ENCODE results near the gene KREMEN1.

The KREMEN1 gene

GRCh38 chr22:29050457-29050856 is 22.4 kb upstream of the KREMEN1 start:
- DNase-seq (ENCODE audit: low read depth): no peak
- TF ChIP-seq, protein P1, sequence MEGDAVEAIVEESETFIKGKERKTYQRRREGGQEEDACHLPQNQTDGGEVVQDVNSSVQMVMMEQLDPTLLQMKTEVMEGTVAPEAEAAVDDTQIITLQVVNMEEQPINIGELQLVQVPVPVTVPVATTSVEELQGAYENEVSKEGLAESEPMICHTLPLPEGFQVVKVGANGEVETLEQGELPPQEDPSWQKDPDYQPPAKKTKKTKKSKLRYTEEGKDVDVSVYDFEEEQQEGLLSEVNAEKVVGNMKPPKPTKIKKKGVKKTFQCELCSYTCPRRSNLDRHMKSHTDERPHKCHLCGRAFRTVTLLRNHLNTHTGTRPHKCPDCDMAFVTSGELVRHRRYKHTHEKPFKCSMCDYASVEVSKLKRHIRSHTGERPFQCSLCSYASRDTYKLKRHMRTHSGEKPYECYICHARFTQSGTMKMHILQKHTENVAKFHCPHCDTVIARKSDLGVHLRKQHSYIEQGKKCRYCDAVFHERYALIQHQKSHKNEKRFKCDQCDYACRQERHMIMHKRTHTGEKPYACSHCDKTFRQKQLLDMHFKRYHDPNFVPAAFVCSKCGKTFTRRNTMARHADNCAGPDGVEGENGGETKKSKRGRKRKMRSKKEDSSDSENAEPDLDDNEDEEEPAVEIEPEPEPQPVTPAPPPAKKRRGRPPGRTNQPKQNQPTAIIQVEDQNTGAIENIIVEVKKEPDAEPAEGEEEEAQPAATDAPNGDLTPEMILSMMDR (IDR thresholded peaks at IDR 0.05; ENCODE audit: control insufficient read depth, insufficient read depth, low read depth, low read length, missing control alignments): no peak
- no peak overlapping the region for H3K4me3 ChIP-seq (ENCODE audit: control insufficient read depth, low read depth, low read length)

GRCh38 chr22:29053048-29053702 is 19.7 kb upstream of the KREMEN1 start:
- DNase-seq (ENCODE audit: low read depth): no peak
- TF ChIP-seq, protein P1 (IDR thresholded peaks at IDR 0.05; ENCODE audit: control insufficient read depth, insufficient read depth, low read depth, low read length, missing control alignments): no peak
- no peak overlapping the region for H3K4me3 ChIP-seq (ENCODE audit: control insufficient read depth, low read depth, low read length)

GRCh38 chr22:29054251-29054767 is 18.5 kb upstream of the KREMEN1 start:
- TF ChIP-seq, protein P1 (IDR thresholded peaks at IDR 0.05; ENCODE audit: control insufficient read depth, insufficient read depth, low read depth, low read length, missing control alignments): no peak
- no peak for DNase-seq (ENCODE audit: low read depth)
- no peak overlapping the region for H3K4me3 ChIP-seq (ENCODE audit: control insufficient read depth, low read depth, low read length)

- TF ChIP-seq, protein P1 (IDR thresholded peaks at IDR 0.05; ENCODE audit: control insufficient read depth, insufficient read depth, low read depth, low read length, missing control alignments): no peak
- H3K4me3 ChIP-seq (ENCODE audit: control insufficient read depth, low read depth, low read length): no peak overlapping the region
- no peak for DNase-seq (ENCODE audit: low read depth)
Measured at GRCh38 chr22:29055192-29055830, 17.5 kb upstream of the KREMEN1 start.

GRCh38 chr22:29056472-29056871 is 16.4 kb upstream of the KREMEN1 start:
- TF ChIP-seq, protein P1 (IDR thresholded peaks at IDR 0.05; ENCODE audit: control insufficient read depth, insufficient read depth, low read depth, low read length, missing control alignments): no peak
- DNase-seq (ENCODE audit: low read depth): no peak
- no peak overlapping the region for H3K4me3 ChIP-seq (ENCODE audit: control insufficient read depth, low read depth, low read length)

DNA sequence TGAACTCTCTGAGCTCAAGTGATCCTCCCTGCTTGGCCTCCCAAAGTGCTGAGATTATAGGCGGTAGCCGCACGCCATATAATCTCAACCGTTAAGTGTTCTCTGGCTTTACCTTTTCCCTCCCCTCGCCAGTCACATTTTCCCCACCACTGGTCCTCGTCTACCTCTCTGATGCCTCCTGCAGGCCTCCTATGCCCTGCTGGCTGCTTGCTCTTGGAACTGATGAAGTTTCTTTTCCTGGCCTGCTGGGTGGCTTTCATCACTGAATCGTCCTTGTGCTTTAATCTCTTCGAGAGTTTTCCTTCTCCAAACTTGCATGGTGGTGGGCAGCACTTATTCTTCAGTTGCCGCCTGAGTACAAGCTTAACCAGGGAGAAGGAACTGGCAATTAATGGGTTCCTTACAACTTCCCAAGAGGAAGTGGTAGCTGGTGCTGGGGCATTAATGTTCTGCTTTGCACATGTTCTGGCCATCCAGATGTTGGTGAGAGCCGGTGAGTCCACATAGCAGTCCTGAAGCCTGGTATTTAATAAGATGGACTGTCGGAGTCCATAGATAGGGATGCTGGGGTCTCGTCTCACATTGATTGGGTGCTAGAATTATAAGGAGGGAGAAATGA is 12.5 kb upstream of the KREMEN1 start:
- no peak for DNase-seq (ENCODE audit: low read depth)
- no peak overlapping the region for H3K4me3 ChIP-seq (ENCODE audit: control insufficient read depth, low read depth, low read length)
- TF ChIP-seq, protein P1 (IDR thresholded peaks at IDR 0.05; ENCODE audit: control insufficient read depth, insufficient read depth, low read depth, low read length, missing control alignments): no peak
